Measurements from ENCODE around the gene GTF2IRD2. TPM values are rescaled to one million over a fixed set of nuclear protein-coding genes. Genes with fewer than 3 reads are reported as not detected.
"Not testable (repeated sequence)": the region's sequence is repeated elsewhere in the genome, so short reads cannot be mapped to it uniquely, and the experiment has no call there.

The GTF2IRD2 gene
- total RNA-seq, 1 donor from 2014 or later = 10.0 TPM

GRCh38 chr7:74788369-74789150 is 62.8 kb downstream of the GTF2IRD2 start:
- DNase-seq = peak; percentile 68

DNA sequence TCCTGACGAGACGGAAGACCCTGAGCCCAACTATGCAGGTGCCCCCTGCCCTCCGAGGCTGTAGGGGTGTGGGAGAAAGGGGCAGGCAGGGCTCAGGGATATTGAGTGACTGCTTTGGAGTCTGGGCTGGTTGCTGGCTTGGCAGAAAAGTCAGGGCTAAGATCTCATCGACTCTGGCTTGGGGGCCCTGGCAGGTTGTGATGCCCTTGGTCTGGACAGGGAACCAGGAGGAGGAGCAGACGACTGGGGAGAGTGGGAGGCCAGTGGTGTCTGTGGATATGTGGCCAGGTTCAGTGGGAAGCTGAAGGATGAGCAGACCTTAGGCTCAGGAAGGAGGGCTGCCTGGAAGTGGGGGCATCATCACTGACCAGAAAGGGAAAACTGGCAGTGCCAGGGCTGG is 67.8 kb downstream of the GTF2IRD2 start:
- not testable (repeated sequence) for DNase-seq

DNA sequence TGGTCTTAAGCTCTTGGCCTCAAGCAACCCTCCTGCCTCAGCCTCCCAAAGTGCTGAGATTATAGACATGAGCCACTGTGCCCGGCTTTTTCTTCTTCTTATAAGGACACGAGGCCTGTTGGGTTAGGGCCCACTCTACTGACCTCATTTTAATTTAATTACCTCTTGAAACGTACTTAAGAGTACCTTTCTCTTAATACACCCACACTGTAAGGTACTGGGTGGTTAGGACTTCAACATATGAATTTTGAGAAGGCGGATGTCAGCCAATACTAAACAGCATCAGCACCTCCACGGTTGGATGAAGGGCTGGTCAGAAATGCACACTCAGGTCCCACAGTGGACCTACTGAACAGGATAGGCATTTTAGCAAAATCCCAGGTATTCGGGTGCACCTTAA is 69.7 kb downstream of the GTF2IRD2 start:
- DNase-seq = not testable (repeated sequence)

DNA sequence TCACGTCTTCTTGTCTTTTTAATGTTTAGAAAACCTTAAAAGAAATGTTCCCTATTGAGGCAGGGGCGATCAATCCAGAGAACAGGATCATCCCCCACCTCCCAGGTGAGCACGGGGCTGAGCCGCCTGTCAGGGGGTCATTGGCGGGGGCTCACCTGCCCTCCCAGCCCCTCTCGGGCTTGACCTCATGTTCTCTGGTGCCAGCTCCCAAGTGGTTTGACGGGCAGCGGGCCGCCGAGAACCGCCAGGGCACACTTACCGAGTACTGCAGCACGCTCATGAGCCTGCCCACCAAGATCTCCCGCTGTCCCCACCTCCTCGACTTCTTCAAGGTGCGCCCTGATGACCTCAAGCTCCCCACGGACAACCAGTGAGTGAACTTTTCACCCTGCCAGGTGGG is 72.4 kb downstream of the GTF2IRD2 start:
- not testable (repeated sequence) for DNase-seq

GRCh38 chr7:74775111-74775510 is 76.3 kb downstream of the GTF2IRD2 start:
- DNase-seq = not testable (repeated sequence)

GRCh38 chr7:74773760-74774750 is 77.3 kb downstream of the GTF2IRD2 start, which contains the start of gene NCF1:
TSS of gene NCF1 (plus strand) at chr7:74774011. CDS start at chr7:74774032, 21 bp downstream.
- DNase-seq = not testable (repeated sequence)

- DNase-seq = not testable (repeated sequence)
Observed at GRCh38 chr7:74772093-74772492, 79.3 kb downstream of the GTF2IRD2 start.

DNA sequence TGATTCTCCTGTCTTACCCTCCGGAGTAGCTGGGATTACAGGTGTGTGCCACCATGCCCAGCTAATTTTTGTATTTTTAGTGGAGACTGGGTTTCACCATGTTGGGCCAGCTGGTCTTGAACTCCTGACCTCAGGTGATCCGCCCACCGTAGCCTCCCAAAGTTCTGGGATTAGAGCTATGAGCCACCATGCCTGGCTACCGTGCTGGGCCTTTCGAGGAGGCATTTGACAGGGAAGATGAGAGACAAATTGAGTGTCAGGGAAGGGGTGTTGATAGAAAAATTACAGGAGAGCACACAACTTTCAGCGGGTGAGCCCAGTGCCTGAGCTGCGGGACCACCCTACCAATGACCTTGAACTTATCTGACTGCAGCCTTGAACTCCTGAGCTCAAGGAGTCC is 81.3 kb downstream of the GTF2IRD2 start:
- DNase-seq = not testable (repeated sequence)

- DNase-seq = not testable (repeated sequence)
Observed at GRCh38 chr7:74766991-74767390, 84.4 kb downstream of the GTF2IRD2 start.

GRCh38 chr7:74766509-74766908 is 84.9 kb downstream of the GTF2IRD2 start:
- DNase-seq = not testable (repeated sequence)

GRCh38 chr7:74765205-74765918 is 86.0 kb downstream of the GTF2IRD2 start:
- DNase-seq = not testable (repeated sequence)

DNA sequence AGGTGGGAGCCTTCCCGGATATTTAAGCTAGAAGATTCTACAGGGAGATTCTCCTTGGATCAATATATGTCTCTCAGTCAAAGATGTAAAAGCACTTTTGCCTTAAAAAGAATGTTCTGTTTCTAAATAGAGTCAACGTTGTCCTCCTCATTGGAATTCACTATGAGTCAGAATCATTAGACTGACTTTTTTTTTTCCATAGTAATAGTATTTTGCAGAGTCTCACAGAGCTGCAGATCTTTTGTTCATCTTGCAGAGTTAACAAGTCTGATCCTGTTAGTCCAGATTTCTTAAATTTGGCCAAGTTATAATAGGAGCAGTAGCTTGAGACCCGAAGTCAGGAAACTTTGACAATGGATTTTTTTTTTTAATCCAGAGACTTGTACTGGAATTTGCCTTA is 92.4 kb downstream of the GTF2IRD2 start:
- not testable (repeated sequence) for DNase-seq

DNA sequence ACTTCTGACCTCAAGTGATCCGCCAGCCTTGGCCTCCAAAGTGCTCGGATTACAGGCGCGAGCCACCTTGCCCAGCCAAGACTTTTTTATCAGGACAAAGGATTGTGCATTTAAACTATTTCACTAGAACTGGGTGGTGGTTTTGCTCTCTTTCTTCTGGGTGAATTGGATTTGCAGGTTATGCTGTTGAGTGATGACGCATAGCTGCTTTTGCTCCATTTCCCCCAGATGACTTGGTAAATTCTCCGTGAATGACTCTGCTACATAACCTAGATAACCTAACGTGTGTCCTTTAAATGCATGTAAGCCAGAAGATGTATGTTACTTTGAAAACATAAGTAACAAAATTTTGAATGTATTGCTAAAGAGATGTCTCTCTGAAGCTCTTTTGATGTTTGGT is 93.1 kb downstream of the GTF2IRD2 start:
- not testable (repeated sequence) for DNase-seq

DNA sequence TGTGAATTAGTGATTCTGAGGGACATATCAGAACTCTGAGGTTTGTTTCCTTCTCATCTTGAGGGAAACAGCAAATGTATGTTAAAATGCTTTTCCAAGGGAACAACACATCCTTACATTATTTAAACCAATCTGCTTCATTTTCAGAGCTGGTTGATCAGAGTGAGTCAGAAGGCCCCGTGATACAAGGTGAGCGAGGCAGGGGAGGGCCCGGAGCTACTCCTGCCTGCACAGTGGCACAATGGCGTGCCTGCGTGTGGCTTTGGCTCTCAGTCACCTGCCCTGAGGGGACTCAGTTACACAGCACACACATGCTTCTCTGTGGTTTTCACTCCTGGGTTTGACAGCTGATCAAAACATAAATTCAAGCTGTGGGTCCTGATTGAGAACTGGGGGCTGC is 94.7 kb downstream of the GTF2IRD2 start:
- not testable (repeated sequence) for DNase-seq

- not testable (repeated sequence) for DNase-seq
Observed at GRCh38 chr7:74753921-74754482, 97.4 kb downstream of the GTF2IRD2 start.

Small RNA genes within 50 kb of the gene (small RNA-seq; reads per million reads assigned to genes)
- gene RF00019 (ENCODE audit: low replicate concordance) = not detected

Other genes starting within 250 kb of the GTF2IRD2 start
- 176 TPM for gene GTF2I, start 193.9 kb downstream of the GTF2IRD2 start, total RNA-seq
- 2.7 TPM for gene NCF1, start 77.6 kb downstream of the GTF2IRD2 start, total RNA-seq
- 8.3 TPM for gene CASTOR2, start 113.1 kb upstream of the GTF2IRD2 start, total RNA-seq
- gene RCC1L, start 222.2 kb upstream of the GTF2IRD2 start, total RNA-seq = 23.0 TPM
- 45.1 TPM for gene GTF2IRD2B, start 241.0 kb upstream of the GTF2IRD2 start, total RNA-seq

All from skin of body (tissue), 3 donors.